ENCODE data around the gene UBP1. TPM values are rescaled to one million over a fixed set of nuclear protein-coding genes. Genes with fewer than 3 reads are reported as not detected.

The UBP1 gene
- polyA plus RNA-seq, 1 donor (not counting 4 experiments of a cell fraction or from before 2014, with no cell fraction given): 82.4 TPM

GRCh38 chr3:33488246-33488645, 48.0 kb upstream of the UBP1 start:
- FAIRE-seq: no peak
- no peak overlapping the region for H3K9ac ChIP-seq (ENCODE audit: control insufficient read depth, extremely low read depth, insufficient read depth, low read length)
- dilution Hi-C loops (cut with MboI; ENCODE audit: extremely low pct_ligation_motif_present, low sequenced_read_pairs): no loop called here

DNA sequence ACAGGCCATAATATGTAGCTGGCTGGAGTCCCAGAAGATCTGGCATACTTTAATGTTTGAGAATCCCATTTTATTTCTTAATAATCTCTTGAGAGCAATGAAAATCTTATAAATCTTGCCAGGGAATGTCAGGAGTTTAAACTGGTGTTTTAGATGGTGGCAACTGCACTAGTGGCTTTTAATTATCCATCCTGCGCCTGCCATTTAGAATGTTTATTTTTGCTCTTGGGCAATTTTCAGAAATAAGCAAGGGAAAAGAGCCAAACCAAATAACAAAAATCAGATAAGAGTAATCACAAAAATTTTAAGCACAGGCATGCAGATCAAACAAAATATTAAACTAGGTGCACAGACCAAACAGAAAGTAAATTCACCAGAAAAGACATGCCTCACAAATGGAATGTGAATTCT, 41.9 kb upstream of the UBP1 start:
- H3K27me3 ChIP-seq (ENCODE audit: control insufficient read depth, extremely low read depth, insufficient read depth, low read length): no peaks in the 10 kb centered on the region
- dilution Hi-C loops (cut with MboI; ENCODE audit: extremely low pct_ligation_motif_present, low sequenced_read_pairs): no loop called here
- DNase-seq (ENCODE audit: low read depth, low spot score) (no peak), FAIRE-seq (no peak)
- H3K36me3 ChIP-seq (ENCODE audit: control insufficient read depth in 2 of 2, extremely low read depth in 1 of 2, insufficient read depth in 2 of 2, low read length in 2 of 2): no peaks in the 10 kb centered on the region
- TF ChIP-seq, protein P1, sequence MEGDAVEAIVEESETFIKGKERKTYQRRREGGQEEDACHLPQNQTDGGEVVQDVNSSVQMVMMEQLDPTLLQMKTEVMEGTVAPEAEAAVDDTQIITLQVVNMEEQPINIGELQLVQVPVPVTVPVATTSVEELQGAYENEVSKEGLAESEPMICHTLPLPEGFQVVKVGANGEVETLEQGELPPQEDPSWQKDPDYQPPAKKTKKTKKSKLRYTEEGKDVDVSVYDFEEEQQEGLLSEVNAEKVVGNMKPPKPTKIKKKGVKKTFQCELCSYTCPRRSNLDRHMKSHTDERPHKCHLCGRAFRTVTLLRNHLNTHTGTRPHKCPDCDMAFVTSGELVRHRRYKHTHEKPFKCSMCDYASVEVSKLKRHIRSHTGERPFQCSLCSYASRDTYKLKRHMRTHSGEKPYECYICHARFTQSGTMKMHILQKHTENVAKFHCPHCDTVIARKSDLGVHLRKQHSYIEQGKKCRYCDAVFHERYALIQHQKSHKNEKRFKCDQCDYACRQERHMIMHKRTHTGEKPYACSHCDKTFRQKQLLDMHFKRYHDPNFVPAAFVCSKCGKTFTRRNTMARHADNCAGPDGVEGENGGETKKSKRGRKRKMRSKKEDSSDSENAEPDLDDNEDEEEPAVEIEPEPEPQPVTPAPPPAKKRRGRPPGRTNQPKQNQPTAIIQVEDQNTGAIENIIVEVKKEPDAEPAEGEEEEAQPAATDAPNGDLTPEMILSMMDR (optimal IDR thresholded peaks at IDR 0.05 in 1 of 3, IDR thresholded peaks at IDR 0.05 in 1 of 3, conservative IDR thresholded peaks at IDR 0.05 in 1 of 3; ENCODE audit: extremely low read depth in 1 of 3, insufficient read depth in 2 of 3, low read length in 3 of 3): no peak
- TF ChIP-seq EZH2 (IDR thresholded peaks at IDR 0.05; ENCODE audit: low read length): no peak
- no peak overlapping the region for H3K9ac ChIP-seq (ENCODE audit: control insufficient read depth, extremely low read depth, insufficient read depth, low read length)
- H4K20me1 ChIP-seq (ENCODE audit: control insufficient read depth, extremely low read depth, insufficient read depth, low read length): no peaks in the 10 kb centered on the region
- H2AFZ ChIP-seq (ENCODE audit: control insufficient read depth, low read length): no peak overlapping the region
- no peaks in the 10 kb centered on the region for H3K4me1 ChIP-seq (ENCODE audit: control insufficient read depth, extremely low read depth, insufficient read depth, low read length)
- no peaks in the 10 kb centered on the region for H3K79me2 ChIP-seq (ENCODE audit: control insufficient read depth, insufficient read depth, low read length)
- H3K4me2 ChIP-seq (ENCODE audit: control insufficient read depth, extremely low read depth, insufficient read depth, low read depth, low read length): no peak overlapping the region
- no peak overlapping the region for H3K27ac ChIP-seq (ENCODE audit: control insufficient read depth, insufficient read depth, low read length)
- no peak overlapping the region for H3K4me3 ChIP-seq (ENCODE audit: control insufficient read depth in 2 of 3, extremely low read depth in 1 of 3, insufficient read depth in 2 of 3, low read depth in 1 of 3, low read length in 3 of 3)
- H3K9me1 ChIP-seq (ENCODE audit: control insufficient read depth, extremely low read depth, insufficient read depth, low read length): no peaks in the 10 kb centered on the region
- H3K9me3 ChIP-seq (ENCODE audit: control insufficient read depth, low read depth, low read length): no peaks in the 10 kb centered on the region

More at GRCh38 chr3:33488246-33488645, 48.0 kb upstream of the UBP1 start:
- Histone ChIP-seq H3K4me1 (ENCODE audit: control insufficient read depth, extremely low read depth, insufficient read depth, low read length) (no peaks in the 10 kb centered on the region), H3K27ac (ENCODE audit: control insufficient read depth, insufficient read depth, low read length) (no peak overlapping the region), H3K9me3 (ENCODE audit: control insufficient read depth, low read depth, low read length) (no peaks in the 10 kb centered on the region), H3K36me3 (ENCODE audit: control insufficient read depth in 2 of 2, extremely low read depth in 1 of 2, insufficient read depth in 2 of 2, low read length in 2 of 2) (no peaks in the 10 kb centered on the region), H3K9me1 (ENCODE audit: control insufficient read depth, extremely low read depth, insufficient read depth, low read length) (no peaks in the 10 kb centered on the region), H3K79me2 (ENCODE audit: control insufficient read depth, insufficient read depth, low read length) (no peaks in the 10 kb centered on the region), H3K27me3 (ENCODE audit: control insufficient read depth, extremely low read depth, insufficient read depth, low read length) (no peaks in the 10 kb centered on the region), H4K20me1 (ENCODE audit: control insufficient read depth, extremely low read depth, insufficient read depth, low read length) (no peaks in the 10 kb centered on the region), H2AFZ (ENCODE audit: control insufficient read depth, low read length) (no peak overlapping the region), H3K4me3 (ENCODE audit: control insufficient read depth in 2 of 3, extremely low read depth in 1 of 3, insufficient read depth in 2 of 3, low read depth in 1 of 3, low read length in 3 of 3) (no peak overlapping the region), H3K4me2 (ENCODE audit: control insufficient read depth, extremely low read depth, insufficient read depth, low read depth, low read length) (no peak overlapping the region)
- TF ChIP-seq EZH2 (IDR thresholded peaks at IDR 0.05; ENCODE audit: low read length): no peak
- TF ChIP-seq, protein P1 (optimal IDR thresholded peaks at IDR 0.05 in 1 of 3, IDR thresholded peaks at IDR 0.05 in 1 of 3, conservative IDR thresholded peaks at IDR 0.05 in 1 of 3; ENCODE audit: extremely low read depth in 1 of 3, insufficient read depth in 2 of 3, low read length in 3 of 3): no peak
- no peak for DNase-seq (ENCODE audit: low read depth, low spot score)
